Prostate gland (tissue), 2 donors: Measurements from ENCODE around the gene SMPDL3A.

Source experiments
- CTCF ChIP-seq, 4 experiments: fragments of 200-600 bp in 2 of 4; fragments of 450-650 bp in 2 of 4; sonication (generic) in 2 of 4; IDR thresholded peaks; 1 replicate in 3 of 4; 2 replicates in 1 of 4; pipeline ENCODE4 v1.5.1; 2016 to 2019; ENCODE audit warnings: antibody characterized with exemption in 4 of 4, mild to moderate bottlenecking in 2 of 4, moderate library complexity in 2 of 4
- POLR2A ChIP-seq: fragments of 450-650 bp; IDR thresholded peaks from one replicate; pipeline ENCODE4 v1.6.1; 2016; ENCODE audit warnings: antibody characterized with exemption, mild to moderate bottlenecking

GRCh38 chr6:122775975-122776374, 13.1 kb upstream of the SMPDL3A start:
- no peak for TF ChIP-seq POLR2A
- TF ChIP-seq CTCF (IDR thresholded peaks at IDR 0.05), result no peak
